Testis (tissue), 3 donors: ENCODE measurements around the gene GUSB. TPM values are rescaled to one million over a fixed set of nuclear protein-coding genes. Genes with fewer than 3 reads are reported as not detected.

Experiments
- DNase-seq: peaks from one replicate; pipeline ENCODE4 v3.0.0-alpha.2; 2019
- H3K27ac ChIP-seq, 2 donors: fragments of 200-600 bp; sonication (generic); one replicate each; pipeline ENCODE4 v1.5.1; 2019
- H3K27me3 ChIP-seq: fragments of 200-600 bp; sonication (generic); one replicate; pipeline ENCODE4 v1.5.1; 2019
- H3K36me3 ChIP-seq: fragments of 200-600 bp; sonication (generic); one replicate; pipeline ENCODE4 v1.5.1; 2017; ENCODE audit warnings: low read depth; ENCODE audit errors: missing control alignments
- H3K4me1 ChIP-seq: fragments of 200-600 bp; sonication (generic); one replicate; pipeline ENCODE4 v1.5.1; 2019
- H3K4me3 ChIP-seq, 2 donors: fragments of 200-600 bp; sonication (generic); one replicate each; pipeline ENCODE4 v1.5.1; 2017 to 2019
- H3K9me3 ChIP-seq: fragments of 200-600 bp; sonication (generic); one replicate; pipeline ENCODE4 v1.5.1; 2017
- CTCF ChIP-seq, 3 experiments: fragments of 450-650 bp in 2 of 3; fragments of 200-600 bp in 1 of 3; sonication (generic) in 1 of 3; IDR thresholded peaks; one replicate each; pipeline ENCODE4 v1.5.1; 2016 to 2019; ENCODE audit warnings: antibody characterized with exemption in 3 of 3, mild to moderate bottlenecking in 2 of 3, moderate library complexity in 1 of 3
- POLR2A ChIP-seq: fragments of 450-650 bp; IDR thresholded peaks from one replicate; pipeline ENCODE4 v1.6.1; 2017; ENCODE audit warnings: antibody characterized with exemption, mild to moderate bottlenecking, moderate library complexity
- WGBS, 2 donors: methylation state at CpG; one replicate each; pipeline ENCODE4 v1.1.5; 2018; 5-methylcytosine and 5-hydroxymethylcytosine counted together
- intact Hi-C: fragments of 100-400 bp; cut with DNase I; formaldehyde crosslinking; loops from one replicate; pipeline ENCODE4 v1.15.1; 2023; ENCODE audit warnings: low total_unique reads
- polyA plus RNA-seq: library from polyadenylated mRNA; stranded (reverse); fragments of 350-450 nt; fragmentation: Illumina TruSeq; extraction: RNeasy Lipid Tissue Mini Kit (QIAGEN cat#74804); gene quantifications from one replicate; pipeline ENCODE4 v1.2.3, GENCODE V29; 2014; ENCODE audit warnings: low read depth, low replicate concordance; ENCODE audit not compliant: insufficient read depth
- total RNA-seq, 2 donors: library from RNA; depleted of rRNA; stranded (reverse); fragments of >200 nt; gene quantifications; one replicate each; pipeline ENCODE4 v1.2.3, GENCODE V29; 2016

The GUSB gene
- total and polyA plus RNA-seq, 3 donors from 2014 or later: 44.0 to 82.4 (median 44.6) TPM

DNA sequence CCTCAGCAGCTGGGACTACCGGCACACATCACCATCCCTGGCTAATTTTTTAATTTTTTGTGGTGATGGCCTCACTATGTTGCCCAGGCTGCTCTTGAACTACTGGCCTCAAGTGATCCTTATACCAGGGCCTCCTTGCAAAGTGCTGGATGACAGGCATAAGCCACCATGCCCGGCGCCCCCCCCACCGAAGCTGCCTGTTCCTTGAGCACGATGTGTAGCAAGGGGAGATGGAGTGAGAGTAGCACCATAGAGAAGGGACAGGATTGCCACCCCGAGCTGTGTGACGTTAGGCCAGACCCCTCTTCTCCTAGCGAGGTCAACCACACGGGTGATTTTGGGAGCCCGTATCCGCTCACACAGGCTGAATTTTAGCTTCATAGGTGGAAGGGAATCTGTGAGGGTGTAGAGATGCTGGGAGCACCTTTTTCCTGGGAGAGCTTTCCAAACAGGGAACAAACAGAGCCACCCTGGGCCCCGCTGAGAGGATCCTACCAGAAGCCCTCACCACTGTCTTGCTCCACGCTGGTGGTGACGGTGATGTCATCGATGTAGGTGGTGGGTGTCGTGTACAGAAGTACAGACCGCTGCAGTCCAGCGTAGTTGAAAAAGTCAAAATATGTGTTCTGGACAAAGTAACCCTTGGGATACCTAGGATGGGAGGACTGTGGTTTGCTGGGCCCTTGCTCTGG is 3.0 kb downstream of the GUSB start:
- WGBS, 2 donors: 85 to 94% methylated on average over 12 to 18 of the region's 18 CpGs
- intact Hi-C loops: no loop called here
- no peak for TF ChIP-seq POLR2A
- no peak for TF ChIP-seq CTCF (IDR thresholded peaks at IDR 0.05)
- H3K27ac ChIP-seq: no peak overlapping the region
- H3K4me3 ChIP-seq: no peak overlapping the region
- no peaks in the 10 kb centered on the region for H3K9me3 ChIP-seq
- H3K36me3 ChIP-seq: no peaks in the 10 kb centered on the region
- DNase-seq: no peak
- H3K27me3 ChIP-seq: no peaks in the 10 kb centered on the region
- H3K4me1 ChIP-seq: peaks cover 11% of the 10 kb centered on the region

- 87 to 95% methylated on average over 15 to 16 of the region's 16 CpGs for WGBS, 2 donors
- H3K4me1 ChIP-seq: peaks cover 11% of the 10 kb centered on the region
- TF ChIP-seq POLR2A (no peak), CTCF (IDR thresholded peaks at IDR 0.05) (no peak)
- no peaks in the 10 kb centered on the region for H3K36me3 ChIP-seq
- no peaks in the 10 kb centered on the region for H3K9me3 ChIP-seq
- DNase-seq: no peak
- no peaks in the 10 kb centered on the region for H3K27me3 ChIP-seq
- H3K27ac ChIP-seq: no peak overlapping the region
- H3K4me3 ChIP-seq: no peak overlapping the region
- intact Hi-C loops: no loop called here
Observed at GRCh38 chr7:65976659-65977196, 5.3 kb downstream of the GUSB start.

DNA sequence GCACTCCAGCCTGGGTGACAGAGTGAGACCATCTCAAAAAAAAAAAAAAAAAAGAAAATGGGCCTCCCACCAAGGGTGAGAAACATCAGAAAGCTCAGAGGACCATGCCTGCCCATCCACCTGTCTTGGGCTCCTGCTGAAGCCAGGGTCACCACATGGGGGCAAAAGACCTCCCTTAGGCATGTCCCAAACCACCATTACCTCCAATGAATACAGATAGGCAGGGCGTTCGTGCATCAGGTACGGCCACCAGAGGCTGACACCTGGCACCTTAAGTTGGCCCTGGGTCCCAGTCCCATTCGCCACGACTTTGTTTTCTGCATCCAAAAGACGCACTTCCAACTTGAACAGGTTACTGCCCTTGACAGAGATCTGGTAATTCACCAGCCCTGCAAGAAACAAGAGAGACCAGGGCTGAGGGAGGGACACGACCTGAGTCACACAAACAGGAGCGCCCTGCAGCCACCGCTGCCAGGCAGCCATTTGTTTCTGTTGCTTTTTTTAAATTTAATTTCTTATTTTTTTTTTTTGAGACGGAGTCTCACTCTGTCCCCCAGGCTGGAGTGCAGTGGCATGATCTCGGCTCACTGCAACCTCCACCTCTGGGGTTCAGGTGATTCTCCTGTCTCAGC is 6.1 kb downstream of the GUSB start:
- H3K27me3 ChIP-seq: no peaks in the 10 kb centered on the region
- DNase-seq: no peak
- H3K4me3 ChIP-seq: no peak overlapping the region
- TF ChIP-seq CTCF (IDR thresholded peaks at IDR 0.05) (no peak), POLR2A (no peak)
- WGBS, 2 donors: 92 to 93% methylated on average over 11 of the region's 11 CpGs
- H3K36me3 ChIP-seq: no peaks in the 10 kb centered on the region
- H3K4me1 ChIP-seq: peaks cover 6% of the 10 kb centered on the region
- no peak overlapping the region for H3K27ac ChIP-seq
- H3K9me3 ChIP-seq: no peaks in the 10 kb centered on the region
- intact Hi-C loops: no loop called here

DNA sequence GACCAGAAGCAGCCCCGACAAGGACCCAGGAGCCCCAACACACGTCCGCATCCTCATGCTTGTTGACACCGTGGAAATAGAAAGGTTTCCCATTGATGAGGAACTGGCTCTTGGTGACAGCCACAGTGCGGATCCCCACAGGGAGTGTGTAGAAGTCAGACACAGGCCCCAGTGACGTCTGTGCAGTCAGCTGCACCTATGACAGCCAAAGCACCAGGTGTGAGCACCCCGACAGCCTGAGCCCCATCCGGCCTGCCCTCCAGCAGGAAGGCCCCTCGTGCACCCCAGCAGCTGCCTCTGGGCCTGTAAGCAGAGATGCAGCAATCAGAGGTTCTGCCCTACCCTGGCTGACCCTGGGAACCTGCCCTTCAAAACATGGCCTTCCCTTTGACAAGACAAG is 7.1 kb downstream of the GUSB start:
- no peak overlapping the region for H3K4me3 ChIP-seq
- H3K4me1 ChIP-seq: no peaks in the 10 kb centered on the region
- no peak for TF ChIP-seq CTCF (IDR thresholded peaks at IDR 0.05)
- no peak for TF ChIP-seq POLR2A
- no peak for DNase-seq
- intact Hi-C loops: no loop called here
- no peak overlapping the region for H3K27ac ChIP-seq
- H3K9me3 ChIP-seq: no peaks in the 10 kb centered on the region
- WGBS, 2 donors: 92% methylated on average over 6 to 9 of the region's 9 CpGs
- no peaks in the 10 kb centered on the region for H3K36me3 ChIP-seq
- no peaks in the 10 kb centered on the region for H3K27me3 ChIP-seq
